BLaER1 treated with 17β-estradiol and CSF1 and Interleukin-3, amounts not matched to agents 10 nM and 100 nM (cell line): ENCODE results near the gene PNMA6E.
A peak's percentile ranks its signal among the peaks of the same experiment; 100 is the strongest.

Experiments used
- H3K27ac ChIP-seq, 11 experiments: shearing (Covaris generic); formaldehyde crosslinking; 2 replicates each; pipeline ENCODE4 v1.8.1; 2022
- H3K27me3 ChIP-seq, 11 experiments: shearing (Covaris generic); formaldehyde crosslinking; 2 replicates each; pipeline ENCODE4 v1.8.1; 2022
- H3K36me3 ChIP-seq, 11 experiments: shearing (Covaris generic); formaldehyde crosslinking; 2 replicates each; pipeline ENCODE4 v1.8.1; 2022
- H3K4me1 ChIP-seq, 10 experiments: shearing (Covaris generic); formaldehyde crosslinking; 2 replicates each; pipeline ENCODE4 v1.8.1; 2022
- H3K4me2 ChIP-seq, 11 experiments: shearing (Covaris generic); formaldehyde crosslinking; 2 replicates each; pipeline ENCODE4 v1.8.1; 2022
- H3K4me3 ChIP-seq, 10 experiments: shearing (Covaris generic); formaldehyde crosslinking; 2 replicates each; pipeline ENCODE4 v1.8.1; 2022
- H3K9ac ChIP-seq, 11 experiments: shearing (Covaris generic); formaldehyde crosslinking; 2 replicates each; pipeline ENCODE4 v1.8.1; 2022
- H3K9me3 ChIP-seq, 11 experiments: shearing (Covaris generic); formaldehyde crosslinking; replicated peaks in 1 of 11; 2 replicates each; pipeline ENCODE4 v1.8.1; 2022
- H4K20me1 ChIP-seq, 11 experiments: shearing (Covaris generic); formaldehyde crosslinking; 2 replicates each; pipeline ENCODE4 v1.8.1; 2022
- Cebpa-rat ChIP-seq, 11 experiments: shearing (Covaris generic); IDR thresholded peaks; 2 replicates each; pipeline ENCODE4 v1.8.1; 2022

PNMA6E gene

GRCh38 chrX:153380691-153381090, 20.5 kb downstream of the PNMA6E start:
- Histone ChIP-seq H3K4me3 (no peak overlapping the region), H4K20me1 (peaks cover 0 to 10% (median 0%) of the 10 kb centered on the region in 11 experiments; a peak in 3 of 22 replicates), H3K27ac (no peak overlapping the region; a peak in 1 of 22 replicates), H3K36me3 (no peaks in the 10 kb centered on the region), H3K4me1 (peaks cover 0 to 7% (median 2%) of the 10 kb centered on the region in 10 experiments; a peak in 4 of 20 replicates), H3K4me2 (no peak overlapping the region), H3K9ac (no peak overlapping the region), H3K9me3 (peaks cover 12 to 38% (median 26%) of the 10 kb centered on the region in 11 experiments; a peak in 21 of 22 replicates), H3K27me3 (peaks cover 28 to 70% (median 60%) of the 10 kb centered on the region in 11 experiments)
- no peak for TF ChIP-seq Cebpa-rat (IDR thresholded peaks at IDR 0.05)

- Histone ChIP-seq H3K27me3 (peaks cover 34 to 76% (median 64%) of the 10 kb centered on the region in 11 experiments), H3K9me3 (peaks cover 12 to 38% (median 26%) of the 10 kb centered on the region in 11 experiments; a peak in 21 of 22 replicates), H3K27ac (no peak overlapping the region), H4K20me1 (peaks cover 0 to 10% (median 0%) of the 10 kb centered on the region in 11 experiments; a peak in 3 of 22 replicates), H3K36me3 (no peaks in the 10 kb centered on the region), H3K4me1 (peaks cover 0 to 7% (median 2%) of the 10 kb centered on the region in 10 experiments; a peak in 4 of 20 replicates), H3K4me2 (no peak overlapping the region), H3K9ac (no peak overlapping the region), H3K4me3 (no peak overlapping the region)
- TF ChIP-seq Cebpa-rat (IDR thresholded peaks at IDR 0.05) = no peak
Measured at GRCh38 chrX:153379971-153380581, 21.1 kb downstream of the PNMA6E start.

GRCh38 chrX:153379508-153379907, 21.6 kb downstream of the PNMA6E start:
- Histone ChIP-seq H3K4me1 (peaks cover 0 to 7% (median 2%) of the 10 kb centered on the region in 10 experiments; a peak in 4 of 20 replicates), H3K36me3 (no peaks in the 10 kb centered on the region), H3K4me2 (no peak overlapping the region), H3K4me3 (no peak overlapping the region), H3K27me3 (peaks cover 40 to 76% (median 67%) of the 10 kb centered on the region in 11 experiments), H3K9ac (no peak overlapping the region), H3K27ac (no peak overlapping the region), H3K9me3 (peaks cover 12 to 38% (median 26%) of the 10 kb centered on the region in 11 experiments; a peak in 21 of 22 replicates), H4K20me1 (peaks cover 0 to 10% (median 0%) of the 10 kb centered on the region in 11 experiments; a peak in 3 of 22 replicates)
- no peak for TF ChIP-seq Cebpa-rat (IDR thresholded peaks at IDR 0.05)

DNA sequence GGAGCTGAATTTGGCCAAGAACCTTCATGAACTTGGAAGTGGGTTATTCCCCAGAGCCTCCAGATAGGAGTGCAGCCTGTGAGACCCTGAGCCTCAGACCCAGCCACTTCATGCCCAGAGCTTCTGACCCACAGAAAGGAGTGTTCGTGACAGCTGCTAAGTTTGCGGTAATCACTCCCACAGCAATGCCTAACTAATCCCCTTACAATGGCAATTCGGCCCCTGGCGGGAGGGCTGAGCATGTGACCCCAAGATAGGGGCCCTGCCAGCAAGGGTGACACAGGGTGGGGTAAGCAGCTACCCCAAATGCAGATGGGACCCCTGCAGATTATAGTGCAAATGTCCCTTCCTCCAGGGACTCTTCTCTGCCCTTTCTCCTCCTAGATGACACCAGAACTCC, 22.5 kb downstream of the PNMA6E start:
- peaks cover 0 to 10% (median 0%) of the 10 kb centered on the region in 11 experiments; a peak in 3 of 22 replicates for H4K20me1 ChIP-seq
- peaks cover 49 to 85% (median 76%) of the 10 kb centered on the region in 11 experiments for H3K27me3 ChIP-seq
- no peak overlapping the region for H3K9ac ChIP-seq
- no peak overlapping the region for H3K27ac ChIP-seq
- peaks cover 11 to 37% (median 19%) of the 10 kb centered on the region in 11 experiments; a peak in 21 of 22 replicates for H3K9me3 ChIP-seq
- no peaks in the 10 kb centered on the region for H3K36me3 ChIP-seq
- no peak overlapping the region for H3K4me3 ChIP-seq
- no peak for TF ChIP-seq Cebpa-rat (IDR thresholded peaks at IDR 0.05)
- H3K4me2 ChIP-seq = no peak overlapping the region
- peaks cover 0 to 7% (median 2%) of the 10 kb centered on the region in 10 experiments; a peak in 4 of 20 replicates for H3K4me1 ChIP-seq

GRCh38 chrX:153377727-153378126, 23.4 kb downstream of the PNMA6E start:
- no peak for TF ChIP-seq Cebpa-rat (IDR thresholded peaks at IDR 0.05)
- Histone ChIP-seq H3K27ac (no peak overlapping the region), H3K9ac (no peak overlapping the region), H3K4me1 (peaks cover 0 to 7% (median 2%) of the 10 kb centered on the region in 10 experiments; a peak in 4 of 20 replicates), H3K4me3 (no peak overlapping the region), H3K4me2 (no peak overlapping the region), H3K36me3 (no peaks in the 10 kb centered on the region), H3K27me3 (peaks cover 57 to 94% (median 85%) of the 10 kb centered on the region in 11 experiments), H3K9me3 (peaks cover 4 to 28% (median 10%) of the 10 kb centered on the region in 11 experiments; a peak in 21 of 22 replicates), H4K20me1 (peaks cover 0 to 10% (median 0%) of the 10 kb centered on the region in 11 experiments; a peak in 3 of 22 replicates)

- Histone ChIP-seq H3K9ac (no peak overlapping the region), H3K4me3 (no peak overlapping the region), H4K20me1 (peaks cover 0 to 4% (median 0%) of the 10 kb centered on the region in 11 experiments; a peak in 2 of 22 replicates), H3K4me2 (no peak overlapping the region), H3K27ac (no peak overlapping the region), H3K9me3 (peaks cover 0 to 23% (median 5%) of the 10 kb centered on the region in 11 experiments; a peak in 8 of 22 replicates), H3K36me3 (no peaks in the 10 kb centered on the region), H3K27me3 (peaks cover 79 to 100% (median 100%) of the 10 kb centered on the region in 11 experiments), H3K4me1 (peaks cover 0 to 6% (median 0%) of the 10 kb centered on the region in 10 experiments; a peak in 2 of 20 replicates)
- TF ChIP-seq Cebpa-rat (IDR thresholded peaks at IDR 0.05) = no peak
Measured at GRCh38 chrX:153375571-153375970, 25.6 kb downstream of the PNMA6E start.

DNA sequence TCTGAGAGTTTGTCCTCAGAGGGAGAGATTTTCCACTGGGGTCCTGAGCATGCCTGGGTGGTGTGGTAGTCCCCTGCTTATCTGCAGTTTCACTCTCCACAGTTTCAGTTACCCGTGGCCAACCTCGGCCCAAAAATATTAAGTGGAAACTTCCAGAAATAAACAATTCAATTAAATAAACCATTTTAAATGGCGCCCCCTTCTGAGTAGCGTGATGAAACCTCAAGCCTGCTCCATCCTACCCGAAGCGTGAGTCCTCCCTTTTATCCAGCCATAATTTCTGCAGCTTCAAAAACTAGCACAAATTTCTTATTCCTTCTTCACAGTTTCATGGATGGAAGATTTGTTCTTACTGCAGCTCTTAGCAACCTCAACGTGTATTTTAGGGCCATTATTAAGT, 26.7 kb downstream of the PNMA6E start:
- H3K9ac ChIP-seq = no peak overlapping the region
- peaks cover 90 to 100% (median 100%) of the 10 kb centered on the region in 11 experiments for H3K27me3 ChIP-seq
- no peak overlapping the region for H3K27ac ChIP-seq
- H3K9me3 ChIP-seq = peaks cover 0 to 23% (median 5%) of the 10 kb centered on the region in 11 experiments; a peak in 8 of 22 replicates
- peaks cover 0 to 4% (median 0%) of the 10 kb centered on the region in 11 experiments; a peak in 2 of 22 replicates for H4K20me1 ChIP-seq
- no peak overlapping the region for H3K4me3 ChIP-seq
- no peaks in the 10 kb centered on the region for H3K36me3 ChIP-seq
- H3K4me1 ChIP-seq = peaks cover 0 to 9% (median 0%) of the 10 kb centered on the region in 10 experiments; a peak in 2 of 20 replicates
- TF ChIP-seq Cebpa-rat (IDR thresholded peaks at IDR 0.05) = no peak
- H3K4me2 ChIP-seq = no peak overlapping the region

DNA sequence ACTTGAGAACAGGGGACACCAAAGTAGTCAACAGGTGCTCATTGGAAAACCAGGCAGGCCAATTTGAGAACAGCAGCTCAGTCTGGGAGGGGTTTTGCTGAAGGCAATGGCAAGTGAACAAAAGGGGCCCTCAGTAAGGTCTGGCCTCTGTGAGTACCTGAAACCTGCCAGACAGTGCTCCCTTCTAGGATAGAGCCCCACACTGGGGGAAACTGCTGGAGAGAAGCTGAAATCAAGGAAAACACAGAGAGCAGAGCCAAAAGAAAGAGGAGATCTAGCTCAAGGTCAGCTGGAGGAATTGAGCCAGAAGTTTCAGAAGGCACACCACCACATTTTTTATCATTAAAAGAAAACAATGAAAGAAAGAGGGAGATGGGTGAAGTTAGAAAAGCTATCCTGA, 28.2 kb downstream of the PNMA6E start:
- no peak overlapping the region for H3K27ac ChIP-seq
- H3K36me3 ChIP-seq = no peaks in the 10 kb centered on the region
- peaks cover 80 to 91% (median 88%) of the 10 kb centered on the region in 11 experiments for H3K27me3 ChIP-seq
- no peaks in the 10 kb centered on the region; a peak in 2 of 22 replicates for H4K20me1 ChIP-seq
- peaks cover 0 to 14% (median 5%) of the 10 kb centered on the region in 11 experiments; a peak in 8 of 22 replicates for H3K9me3 ChIP-seq
- H3K4me2 ChIP-seq = no peak overlapping the region
- H3K4me1 ChIP-seq = peaks cover 0 to 9% (median 0%) of the 10 kb centered on the region in 10 experiments; a peak in 2 of 20 replicates
- no peak for TF ChIP-seq Cebpa-rat (IDR thresholded peaks at IDR 0.05)
- H3K4me3 ChIP-seq = no peak overlapping the region
- H3K9ac ChIP-seq = no peak overlapping the region

- no peak overlapping the region for H3K27ac ChIP-seq
- TF ChIP-seq Cebpa-rat (IDR thresholded peaks at IDR 0.05) = no peak
- H3K36me3 ChIP-seq = no peaks in the 10 kb centered on the region
- peaks cover 78 to 87% (median 83%) of the 10 kb centered on the region in 11 experiments for H3K27me3 ChIP-seq
- H4K20me1 ChIP-seq = no peaks in the 10 kb centered on the region; a peak in 2 of 22 replicates
- H3K9ac ChIP-seq = no peak overlapping the region
- peaks cover 0 to 9% (median 0%) of the 10 kb centered on the region in 10 experiments; a peak in 2 of 20 replicates for H3K4me1 ChIP-seq
- no peak overlapping the region for H3K4me3 ChIP-seq
- 0 out of 22 replicates have a peak overlapping the region, but pooled peaks of 2 of the 11 experiments have one; percentile 1 to 10 for H3K4me2 ChIP-seq
- H3K9me3 ChIP-seq = peaks cover 0 to 5% (median 0%) of the 10 kb centered on the region in 11 experiments; a peak in 4 of 22 replicates
Measured at GRCh38 chrX:153371256-153371655, 29.9 kb downstream of the PNMA6E start.
